Nephron (organoid): ENCODE results near the gene KCNJ8.
A peak's percentile ranks its signal among the peaks of the same experiment; 100 is the strongest.

Experiments
- H3K27ac Mint-ChIP-seq, 3 experiments: 2 replicates each; pipeline ENCODE4 v1.8.0; 2020; ENCODE audit warnings: mixed read lengths in 3 of 3, mild to moderate bottlenecking in 2 of 3, moderate library complexity in 1 of 3
- H3K27me3 Mint-ChIP-seq: 2 replicates; pipeline ENCODE4 v1.8.0; 2021; ENCODE audit warnings: low read depth, mild to moderate bottlenecking, moderate library complexity, mixed read lengths
- H3K36me3 Mint-ChIP-seq: 2 replicates; pipeline ENCODE4 v1.8.0; 2020; ENCODE audit warnings: low read depth, mixed read lengths
- H3K4me1 Mint-ChIP-seq: 2 replicates; pipeline ENCODE4 v1.8.0; 2020; ENCODE audit warnings: mixed read lengths
- H3K4me3 Mint-ChIP-seq, 3 experiments: 2 replicates each; pipeline ENCODE4 v1.8.0; 2020; ENCODE audit warnings: mild to moderate bottlenecking in 3 of 3, mixed read lengths in 3 of 3, moderate library complexity in 2 of 3
- H3K9me3 Mint-ChIP-seq: 2 replicates; pipeline ENCODE4 v1.8.0; 2020; ENCODE audit warnings: mixed read lengths
- CTCF ChIP-seq, 3 experiments: fragments of 200-600 bp; sonication (generic); IDR thresholded peaks; one replicate each; pipeline ENCODE4 v1.5.0; 2021; ENCODE audit warnings: antibody characterized with exemption in 3 of 3; ENCODE audit not compliant: unreplicated experiment in 3 of 3

The KCNJ8 gene

GRCh38 chr12:21718403-21718802, 56.1 kb downstream of the KCNJ8 start:
- H3K27me3 Mint-ChIP-seq: no peaks in the 10 kb centered on the region
- H3K4me1 Mint-ChIP-seq: peaks cover 42% of the 10 kb centered on the region
- peak overlapping the region; percentile 92 to 98 (median 97) for H3K27ac Mint-ChIP-seq
- H3K9me3 Mint-ChIP-seq: no peaks in the 10 kb centered on the region
- no peaks in the 10 kb centered on the region for H3K36me3 Mint-ChIP-seq
- no peak overlapping the region for H3K4me3 Mint-ChIP-seq
- no peak for TF ChIP-seq CTCF (IDR thresholded peaks at IDR 0.05; ENCODE audit: unreplicated experiment in 3 of 3)

GRCh38 chr12:21717767-21718166, 56.7 kb downstream of the KCNJ8 start:
- TF ChIP-seq CTCF (IDR thresholded peaks at IDR 0.05; ENCODE audit: unreplicated experiment in 3 of 3): no peak
- no peaks in the 10 kb centered on the region for H3K36me3 Mint-ChIP-seq
- peaks cover 42% of the 10 kb centered on the region for H3K4me1 Mint-ChIP-seq
- no peaks in the 10 kb centered on the region for H3K27me3 Mint-ChIP-seq
- H3K9me3 Mint-ChIP-seq: no peaks in the 10 kb centered on the region
- peak overlapping the region; percentile 87 to 97 (median 92) for H3K27ac Mint-ChIP-seq
- H3K4me3 Mint-ChIP-seq: no peak overlapping the region

GRCh38 chr12:21715386-21715785, 59.1 kb downstream of the KCNJ8 start:
- Mint-ChIP-seq H3K4me3 (no peak overlapping the region), H3K27ac (peak overlapping the region; percentile 7 to 82 (median 10)), H3K36me3 (no peaks in the 10 kb centered on the region), H3K9me3 (no peaks in the 10 kb centered on the region), H3K27me3 (no peaks in the 10 kb centered on the region), H3K4me1 (peaks cover 54% of the 10 kb centered on the region)
- TF ChIP-seq CTCF (IDR thresholded peaks at IDR 0.05; ENCODE audit: unreplicated experiment in 3 of 3): no peak
